K562 (cell line): ENCODE results near the gene TMEM11. TPM values are rescaled to one million over a fixed set of nuclear protein-coding genes. Genes with fewer than 3 reads are reported as not detected.
A peak's percentile ranks its signal among the peaks of the same experiment; 100 is the strongest.

Source experiments
- RBFOX2 ChIP-seq: fragments of 200-400 bp; formaldehyde crosslinking; IDR thresholded peaks from 2 replicates; pipeline ENCODE4 v1.6.1; 2017; ENCODE audit warnings: low read depth, mild to moderate bottlenecking, low read length, moderate library complexity
- polyA plus RNA-seq, 8 experiments: library from polyadenylated mRNA; depleted of rRNA in 4 of 8; stranded (reverse) in 5 of 8; unstranded in 3 of 8; fragments of >200 nt; fragmentation: Nextera tagmentation in 2 of 8; fragmentation: Illumina TruSeq in 1 of 8; extraction: Ambion mirVana in 2 of 8; extraction: Trizol in 1 of 8; gene quantifications; 2 replicates each; pipeline versions ENCODE4 v1.2.1 to v1.2.3, GENCODE V29; 2011 to 2014; ENCODE audit warnings: inconsistent platforms in 1 of 8, missing spikeins in 1 of 8
- total RNA-seq, 7 experiments: library from RNA; depleted of rRNA in 6 of 7; stranded (reverse); fragments of >200 nt in 6 of 7; fragmentation: Illumina TruSeq in 2 of 7; extraction: Trizol in 2 of 7; gene quantifications; 2 replicates each; pipeline versions ENCODE4 v1.2.1 to v1.2.3, GENCODE V29; 2011 to 2021; ENCODE audit warnings: low replicate concordance in 1 of 7
- TF ChIP-seq, protein P1 (sequence below), 2 experiments: IDR thresholded peaks; 2 replicates each; pipeline ENCODE4 v1.6.1; 2012; ENCODE audit warnings: improper control_type of control experiment in 2 of 2, low read depth in 2 of 2, low read length in 2 of 2, borderline replicate concordance in 1 of 2
- TF ChIP-seq, protein P2 (sequence below), 2 experiments: IDR thresholded peaks; 2 replicates each; pipeline ENCODE4 v1.6.1; 2011; ENCODE audit warnings: borderline replicate concordance in 1 of 2, control low read depth in 1 of 2, low read depth in 1 of 2, low read length in 1 of 2, mild to moderate bottlenecking in 1 of 2, mixed read lengths in 1 of 2, moderate library complexity in 1 of 2; ENCODE audit not compliant: insufficient read depth in 1 of 2, insufficient read length in 1 of 2, poor library complexity in 1 of 2, severe bottlenecking in 1 of 2; ENCODE audit errors: extremely low read depth in 1 of 2
- TF ChIP-seq, protein P3 (sequence below): fragments of 250-450 bp; sonication (Bioruptor Pico); IDR thresholded peaks from 2 replicates; pipeline ENCODE4 v1.5.0; 2021; ENCODE audit warnings: mild to moderate bottlenecking, moderate library complexity
- TF ChIP-seq, protein P4 (sequence below): fragments of 450-650 bp; formaldehyde crosslinking; IDR thresholded peaks from 2 replicates; pipeline ENCODE4 v1.4.0; 2022; ENCODE audit warnings: mild to moderate bottlenecking, moderate library complexity
- TF ChIP-seq, protein P5 (sequence below), 2 experiments: fragments of 450-650 bp in 1 of 2; sonication (generic) in 1 of 2; formaldehyde crosslinking in 1 of 2; IDR thresholded peaks; 2 replicates each; pipeline versions ENCODE4 v1.7.1 to v1.9.0; 2016 to 2022; ENCODE audit warnings: inconsistent platforms in 1 of 2, mild to moderate bottlenecking in 1 of 2, missing genetic modification reagents in 1 of 2

The TMEM11 gene
- total and polyA plus RNA-seq, 9 of the 15 experiments (the other 6 are each of a cell fraction or from before 2014, with no cell fraction given) = 12.0 to 40.7 (median 30.0) TPM

DNA sequence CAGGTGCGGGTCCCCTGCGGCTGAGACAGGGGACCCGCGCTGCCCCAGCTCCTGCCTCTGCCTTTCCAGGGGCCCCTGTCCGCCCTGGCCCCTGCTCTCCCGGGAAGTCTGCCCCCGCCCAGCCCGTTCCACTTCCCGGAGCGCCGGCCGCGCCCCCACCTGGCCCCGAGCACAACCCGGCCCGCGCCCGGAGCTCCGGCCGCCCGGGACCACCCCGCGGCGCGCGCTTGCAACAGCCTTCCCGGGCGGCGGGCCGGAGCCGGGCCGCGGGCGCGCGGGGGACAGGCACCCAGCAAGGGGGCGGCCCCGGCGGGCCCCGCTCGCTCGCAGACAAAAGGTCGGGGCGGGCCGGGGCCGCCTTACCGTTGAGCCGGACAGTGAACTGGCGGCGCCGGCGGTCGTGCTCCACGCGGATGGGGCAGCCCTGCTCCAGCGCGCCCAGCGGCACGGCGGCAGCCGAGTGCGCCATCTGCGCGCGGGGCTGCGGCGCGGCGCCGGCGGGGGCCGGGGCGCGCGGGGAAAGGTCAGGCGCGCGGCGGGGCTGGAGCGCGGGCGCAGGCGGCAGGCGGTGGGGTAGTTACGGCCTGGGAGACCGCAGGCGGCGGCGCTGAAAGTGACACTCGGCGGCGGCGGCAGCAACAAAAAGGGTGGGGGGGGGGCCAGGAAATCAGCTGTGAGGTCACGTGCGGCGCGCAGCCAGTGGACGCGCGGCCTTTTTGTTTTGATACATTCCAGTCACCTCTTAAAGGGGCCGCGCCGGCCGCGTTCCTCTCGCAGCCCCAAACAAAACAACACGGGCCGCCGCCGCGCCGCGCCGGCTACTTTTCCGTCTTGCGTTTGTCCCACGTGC lies 39.1 kb upstream of the TMEM11 start, which contains the start of gene NATD1 (continued):
- TF ChIP-seq, protein P1, sequence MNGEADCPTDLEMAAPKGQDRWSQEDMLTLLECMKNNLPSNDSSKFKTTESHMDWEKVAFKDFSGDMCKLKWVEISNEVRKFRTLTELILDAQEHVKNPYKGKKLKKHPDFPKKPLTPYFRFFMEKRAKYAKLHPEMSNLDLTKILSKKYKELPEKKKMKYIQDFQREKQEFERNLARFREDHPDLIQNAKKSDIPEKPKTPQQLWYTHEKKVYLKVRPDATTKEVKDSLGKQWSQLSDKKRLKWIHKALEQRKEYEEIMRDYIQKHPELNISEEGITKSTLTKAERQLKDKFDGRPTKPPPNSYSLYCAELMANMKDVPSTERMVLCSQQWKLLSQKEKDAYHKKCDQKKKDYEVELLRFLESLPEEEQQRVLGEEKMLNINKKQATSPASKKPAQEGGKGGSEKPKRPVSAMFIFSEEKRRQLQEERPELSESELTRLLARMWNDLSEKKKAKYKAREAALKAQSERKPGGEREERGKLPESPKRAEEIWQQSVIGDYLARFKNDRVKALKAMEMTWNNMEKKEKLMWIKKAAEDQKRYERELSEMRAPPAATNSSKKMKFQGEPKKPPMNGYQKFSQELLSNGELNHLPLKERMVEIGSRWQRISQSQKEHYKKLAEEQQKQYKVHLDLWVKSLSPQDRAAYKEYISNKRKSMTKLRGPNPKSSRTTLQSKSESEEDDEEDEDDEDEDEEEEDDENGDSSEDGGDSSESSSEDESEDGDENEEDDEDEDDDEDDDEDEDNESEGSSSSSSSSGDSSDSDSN (IDR thresholded peaks at IDR 0.05; ENCODE audit: borderline replicate concordance in 1 of 2, low read depth in 2 of 2, low read length in 2 of 2) = peak; percentile 26 to 34; a peak in 1 of 4 replicates
- TF ChIP-seq, protein P2, sequence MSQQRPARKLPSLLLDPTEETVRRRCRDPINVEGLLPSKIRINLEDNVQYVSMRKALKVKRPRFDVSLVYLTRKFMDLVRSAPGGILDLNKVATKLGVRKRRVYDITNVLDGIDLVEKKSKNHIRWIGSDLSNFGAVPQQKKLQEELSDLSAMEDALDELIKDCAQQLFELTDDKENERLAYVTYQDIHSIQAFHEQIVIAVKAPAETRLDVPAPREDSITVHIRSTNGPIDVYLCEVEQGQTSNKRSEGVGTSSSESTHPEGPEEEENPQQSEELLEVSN (IDR thresholded peaks at IDR 0.05; ENCODE audit: borderline replicate concordance in 1 of 2, extremely low read depth in 1 of 2, insufficient read depth in 1 of 2, insufficient read length in 1 of 2, low read depth in 1 of 2, low read length in 1 of 2, poor library complexity in 1 of 2, severe bottlenecking in 1 of 2) = peak in 1 of 2 experiments; percentile 58
- TF ChIP-seq, protein P3, sequence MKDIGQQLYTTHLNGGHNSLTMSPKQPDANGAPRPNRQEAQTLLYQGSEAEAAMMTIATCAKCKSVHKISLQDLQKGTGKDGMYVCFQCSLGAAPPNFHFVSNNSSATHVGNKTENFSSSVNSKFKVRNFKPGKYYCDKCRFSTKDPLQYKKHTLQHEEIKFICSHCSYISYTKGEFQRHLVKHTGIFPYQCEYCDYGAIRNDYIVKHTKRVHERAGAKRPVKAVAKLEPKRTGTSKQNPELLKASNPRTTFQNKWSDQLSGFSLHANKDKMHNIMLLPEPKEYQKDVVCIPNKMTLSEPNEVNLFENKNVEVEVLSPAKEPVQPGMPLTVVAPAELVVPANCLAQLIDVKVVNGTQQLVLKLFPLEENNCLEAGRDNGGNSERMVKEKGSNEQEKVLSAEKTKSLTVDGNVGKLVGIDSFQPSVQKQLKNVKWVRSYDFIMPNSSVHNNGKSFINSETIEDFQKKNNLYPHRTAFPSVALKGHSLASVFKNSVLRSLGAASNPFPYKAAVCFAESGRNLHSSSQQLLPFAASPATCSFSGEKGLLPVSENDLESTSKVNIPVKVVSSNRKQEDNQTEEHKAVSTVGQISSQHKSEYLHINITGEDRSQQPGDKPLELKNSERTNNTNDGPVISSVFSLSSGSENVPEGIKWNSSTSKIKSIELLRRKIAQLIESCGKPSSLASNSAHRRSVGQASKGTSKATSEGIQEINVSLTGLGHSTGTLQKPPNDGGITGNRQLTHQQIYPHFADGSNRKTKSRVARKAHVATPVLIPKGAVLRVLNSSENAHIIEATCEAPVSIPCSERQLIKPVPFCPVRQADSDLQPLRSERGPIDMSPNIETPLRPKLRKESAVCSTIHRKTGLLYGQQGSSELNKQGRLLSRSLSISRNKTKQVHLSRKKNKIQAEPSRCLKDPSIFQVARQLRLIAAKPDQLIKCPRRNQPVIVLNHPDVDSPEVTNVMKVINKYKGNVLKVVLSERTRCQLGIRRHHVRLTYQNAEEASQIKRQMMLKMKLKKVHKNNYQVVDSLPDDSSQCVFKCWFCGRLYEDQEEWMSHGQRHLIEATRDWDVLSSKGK (CRISPR knock-in tag) = no peak
- TF ChIP-seq, protein P4, sequence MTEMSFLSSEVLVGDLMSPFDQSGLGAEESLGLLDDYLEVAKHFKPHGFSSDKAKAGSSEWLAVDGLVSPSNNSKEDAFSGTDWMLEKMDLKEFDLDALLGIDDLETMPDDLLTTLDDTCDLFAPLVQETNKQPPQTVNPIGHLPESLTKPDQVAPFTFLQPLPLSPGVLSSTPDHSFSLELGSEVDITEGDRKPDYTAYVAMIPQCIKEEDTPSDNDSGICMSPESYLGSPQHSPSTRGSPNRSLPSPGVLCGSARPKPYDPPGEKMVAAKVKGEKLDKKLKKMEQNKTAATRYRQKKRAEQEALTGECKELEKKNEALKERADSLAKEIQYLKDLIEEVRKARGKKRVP = no peak
- TF ChIP-seq RBFOX2 = peak; percentile 45; the same call in 1 of the 2 replicates
- TF ChIP-seq, protein P5, sequence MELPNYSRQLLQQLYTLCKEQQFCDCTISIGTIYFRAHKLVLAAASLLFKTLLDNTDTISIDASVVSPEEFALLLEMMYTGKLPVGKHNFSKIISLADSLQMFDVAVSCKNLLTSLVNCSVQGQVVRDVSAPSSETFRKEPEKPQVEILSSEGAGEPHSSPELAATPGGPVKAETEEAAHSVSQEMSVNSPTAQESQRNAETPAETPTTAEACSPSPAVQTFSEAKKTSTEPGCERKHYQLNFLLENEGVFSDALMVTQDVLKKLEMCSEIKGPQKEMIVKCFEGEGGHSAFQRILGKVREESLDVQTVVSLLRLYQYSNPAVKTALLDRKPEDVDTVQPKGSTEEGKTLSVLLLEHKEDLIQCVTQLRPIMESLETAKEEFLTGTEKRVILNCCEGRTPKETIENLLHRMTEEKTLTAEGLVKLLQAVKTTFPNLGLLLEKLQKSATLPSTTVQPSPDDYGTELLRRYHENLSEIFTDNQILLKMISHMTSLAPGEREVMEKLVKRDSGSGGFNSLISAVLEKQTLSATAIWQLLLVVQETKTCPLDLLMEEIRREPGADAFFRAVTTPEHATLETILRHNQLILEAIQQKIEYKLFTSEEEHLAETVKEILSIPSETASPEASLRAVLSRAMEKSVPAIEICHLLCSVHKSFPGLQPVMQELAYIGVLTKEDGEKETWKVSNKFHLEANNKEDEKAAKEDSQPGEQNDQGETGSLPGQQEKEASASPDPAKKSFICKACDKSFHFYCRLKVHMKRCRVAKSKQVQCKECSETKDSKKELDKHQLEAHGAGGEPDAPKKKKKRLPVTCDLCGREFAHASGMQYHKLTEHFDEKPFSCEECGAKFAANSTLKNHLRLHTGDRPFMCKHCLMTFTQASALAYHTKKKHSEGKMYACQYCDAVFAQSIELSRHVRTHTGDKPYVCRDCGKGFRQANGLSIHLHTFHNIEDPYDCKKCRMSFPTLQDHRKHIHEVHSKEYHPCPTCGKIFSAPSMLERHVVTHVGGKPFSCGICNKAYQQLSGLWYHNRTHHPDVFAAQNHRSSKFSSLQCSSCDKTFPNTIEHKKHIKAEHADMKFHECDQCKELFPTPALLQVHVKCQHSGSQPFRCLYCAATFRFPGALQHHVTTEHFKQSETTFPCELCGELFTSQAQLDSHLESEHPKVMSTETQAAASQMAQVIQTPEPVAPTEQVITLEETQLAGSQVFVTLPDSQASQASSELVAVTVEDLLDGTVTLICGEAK (IDR thresholded peaks at IDR 0.05) = no peak
- TF ChIP-seq, protein P5 (CRISPR knock-in tag; IDR thresholded peaks at IDR 0.05) = no peak
